ENCODE data around the gene RAB10. TPM values are rescaled to one million over a fixed set of nuclear protein-coding genes. Genes with fewer than 3 reads are reported as not detected.
"Not testable (repeated sequence)": the region's sequence is repeated elsewhere in the genome, so short reads cannot be mapped to it uniquely, and the experiment has no call there.

The RAB10 gene
- total RNA-seq, 1 donor from 2014 or later: 112 TPM

GRCh38 chr2:26017464-26018183, 16.3 kb upstream of the RAB10 start:
- no peak for DNase-seq (ENCODE audit: low read depth, low spot score)
- no peak overlapping the region for H3K4me3 Mint-ChIP-seq

GRCh38 chr2:26018184-26019055, 15.5 kb upstream of the RAB10 start:
- H3K4me1 Mint-ChIP-seq: no peaks in the 10 kb centered on the region
- H3K27me3 Mint-ChIP-seq (ENCODE audit: low read depth): no peaks in the 10 kb centered on the region
- no peaks in the 10 kb centered on the region for H3K9me3 Mint-ChIP-seq
- no peaks in the 10 kb centered on the region for H3K36me3 Mint-ChIP-seq (ENCODE audit: low read depth)
- no peak for DNase-seq (ENCODE audit: low read depth, low spot score)
- H3K27ac Mint-ChIP-seq (ENCODE audit: unreplicated experiment): no peak overlapping the region
- no peak overlapping the region for H3K4me3 Mint-ChIP-seq
- no peak for TF ChIP-seq CTCF (conservative IDR thresholded peaks at IDR 0.05)

More at GRCh38 chr2:26017464-26018183, 16.3 kb upstream of the RAB10 start:
- no peak for TF ChIP-seq CTCF (conservative IDR thresholded peaks at IDR 0.05)
- H3K36me3 Mint-ChIP-seq (ENCODE audit: low read depth): no peaks in the 10 kb centered on the region
- no peaks in the 10 kb centered on the region for H3K9me3 Mint-ChIP-seq
- H3K4me1 Mint-ChIP-seq: peaks cover 3% of the 10 kb centered on the region
- H3K27ac Mint-ChIP-seq (ENCODE audit: unreplicated experiment): no peak overlapping the region
- H3K27me3 Mint-ChIP-seq (ENCODE audit: low read depth): no peaks in the 10 kb centered on the region

GRCh38 chr2:26020231-26020640, 13.6 kb upstream of the RAB10 start:
- DNase-seq (ENCODE audit: low read depth, low spot score): no peak
- no peaks in the 10 kb centered on the region for H3K9me3 Mint-ChIP-seq
- H3K4me1 Mint-ChIP-seq: no peaks in the 10 kb centered on the region
- no peaks in the 10 kb centered on the region for H3K27me3 Mint-ChIP-seq (ENCODE audit: low read depth)
- no peak overlapping the region for H3K27ac Mint-ChIP-seq (ENCODE audit: unreplicated experiment)
- H3K36me3 Mint-ChIP-seq (ENCODE audit: low read depth): no peaks in the 10 kb centered on the region
- no peak overlapping the region for H3K4me3 Mint-ChIP-seq
- no peak for TF ChIP-seq CTCF (conservative IDR thresholded peaks at IDR 0.05)

- TF ChIP-seq CTCF (conservative IDR thresholded peaks at IDR 0.05): no peak
- Mint-ChIP-seq H3K36me3 (ENCODE audit: low read depth) (no peaks in the 10 kb centered on the region), H3K4me3 (no peak overlapping the region), H3K27ac (ENCODE audit: unreplicated experiment) (no peak overlapping the region), H3K4me1 (no peaks in the 10 kb centered on the region), H3K9me3 (no peaks in the 10 kb centered on the region), H3K27me3 (ENCODE audit: low read depth) (no peaks in the 10 kb centered on the region)
- no peak for DNase-seq (ENCODE audit: low read depth, low spot score)
These were observed 9.6 kb upstream of the RAB10 start for GRCh38 chr2:26024260-26024659.

- TF ChIP-seq CTCF (conservative IDR thresholded peaks at IDR 0.05): no peak
- Mint-ChIP-seq H3K4me1 (no peaks in the 10 kb centered on the region), H3K4me3 (no peak overlapping the region), H3K9me3 (no peaks in the 10 kb centered on the region), H3K27ac (ENCODE audit: unreplicated experiment) (no peak overlapping the region), H3K36me3 (ENCODE audit: low read depth) (no peaks in the 10 kb centered on the region), H3K27me3 (ENCODE audit: low read depth) (no peaks in the 10 kb centered on the region)
- DNase-seq (ENCODE audit: low read depth, low spot score): no peak
These were observed 8.4 kb upstream of the RAB10 start for GRCh38 chr2:26025509-26025908.

- not testable (repeated sequence) for DNase-seq (ENCODE audit: low read depth, low spot score); H3K36me3 Mint-ChIP-seq (ENCODE audit: low read depth); H3K27ac Mint-ChIP-seq (ENCODE audit: unreplicated experiment); H3K4me1 Mint-ChIP-seq; H3K27me3 Mint-ChIP-seq (ENCODE audit: low read depth); H3K9me3 Mint-ChIP-seq; H3K4me3 Mint-ChIP-seq
These were observed 5.8 kb upstream of the RAB10 start for GRCh38 chr2:26028083-26028482.

- Mint-ChIP-seq H3K4me3 (peak overlapping the region; percentile 96), H3K27ac (ENCODE audit: unreplicated experiment) (peak overlapping the region; percentile 98), H3K4me1 (peaks cover 26% of the 10 kb centered on the region)
- not testable (repeated sequence) for H3K27me3 Mint-ChIP-seq (ENCODE audit: low read depth); DNase-seq (ENCODE audit: low read depth, low spot score); H3K9me3 Mint-ChIP-seq; H3K36me3 Mint-ChIP-seq (ENCODE audit: low read depth)
These were observed 1.2 kb upstream of the RAB10 start for GRCh38 chr2:26032586-26033269.
